Testis (tissue), 3 donors: ENCODE measurements around the gene TFCP2L1. TPM values are rescaled to one million over a fixed set of nuclear protein-coding genes. Genes with fewer than 3 reads are reported as not detected.
A peak's percentile ranks its signal among the peaks of the same experiment; 100 is the strongest.

Source experiments
- DNase-seq: peaks from one replicate; pipeline ENCODE4 v3.0.0-alpha.2; 2019
- H3K27ac ChIP-seq, 2 donors: fragments of 200-600 bp; sonication (generic); one replicate each; pipeline ENCODE4 v1.5.1; 2019
- H3K27me3 ChIP-seq: fragments of 200-600 bp; sonication (generic); one replicate; pipeline ENCODE4 v1.5.1; 2019
- H3K36me3 ChIP-seq: fragments of 200-600 bp; sonication (generic); one replicate; pipeline ENCODE4 v1.5.1; 2017; ENCODE audit warnings: low read depth; ENCODE audit errors: missing control alignments
- H3K4me1 ChIP-seq: fragments of 200-600 bp; sonication (generic); one replicate; pipeline ENCODE4 v1.5.1; 2019
- H3K4me3 ChIP-seq, 2 donors: fragments of 200-600 bp; sonication (generic); one replicate each; pipeline ENCODE4 v1.5.1; 2017 to 2019
- H3K9me3 ChIP-seq: fragments of 200-600 bp; sonication (generic); one replicate; pipeline ENCODE4 v1.5.1; 2017
- POLR2A ChIP-seq: fragments of 450-650 bp; IDR thresholded peaks from one replicate; pipeline ENCODE4 v1.6.1; 2017; ENCODE audit warnings: antibody characterized with exemption, mild to moderate bottlenecking, moderate library complexity
- WGBS, 2 donors: methylation state at CpG; one replicate each; pipeline ENCODE4 v1.1.5; 2018; 5-methylcytosine and 5-hydroxymethylcytosine counted together
- intact Hi-C: fragments of 100-400 bp; cut with DNase I; formaldehyde crosslinking; loops from one replicate; pipeline ENCODE4 v1.15.1; 2023; ENCODE audit warnings: low total_unique reads
- polyA plus RNA-seq: library from polyadenylated mRNA; stranded (reverse); fragments of 350-450 nt; fragmentation: Illumina TruSeq; extraction: RNeasy Lipid Tissue Mini Kit (QIAGEN cat#74804); gene quantifications from one replicate; pipeline ENCODE4 v1.2.3, GENCODE V29; 2014; ENCODE audit warnings: low read depth, low replicate concordance; ENCODE audit not compliant: insufficient read depth
- total RNA-seq, 2 donors: library from RNA; depleted of rRNA; stranded (reverse); fragments of >200 nt; gene quantifications; one replicate each; pipeline ENCODE4 v1.2.3, GENCODE V29; 2016
- TF ChIP-seq, protein P1 (sequence below), 3 experiments: fragments of 450-650 bp in 2 of 3; fragments of 200-600 bp in 1 of 3; sonication (generic) in 1 of 3; IDR thresholded peaks; one replicate each; pipeline ENCODE4 v1.5.1; 2016 to 2019; ENCODE audit warnings: antibody characterized with exemption in 3 of 3, mild to moderate bottlenecking in 2 of 3, moderate library complexity in 1 of 3

Gene TFCP2L1
- total and polyA plus RNA-seq, 3 donors from 2014 or later: 2.5 to 5.1 (median 3.1) TPM

DNA sequence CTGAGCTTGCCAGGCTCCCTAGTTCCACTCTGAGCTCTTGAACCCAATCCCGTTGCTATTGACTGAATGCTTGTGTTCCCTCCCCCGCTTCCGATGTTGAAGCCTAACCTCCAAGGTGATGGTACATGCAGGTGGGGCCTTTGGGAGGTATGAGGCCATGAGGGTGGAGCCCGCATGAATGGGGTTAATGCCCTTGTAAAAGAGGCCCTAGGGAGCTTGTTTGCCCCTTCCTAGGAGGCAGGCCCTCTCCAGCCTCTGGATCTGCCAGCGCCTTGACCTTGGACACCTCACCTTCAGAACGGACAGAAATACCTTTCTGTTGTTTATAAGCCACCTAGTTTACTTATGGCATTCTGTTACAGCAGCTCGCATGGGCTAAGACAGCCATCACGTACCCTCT, 71.6 kb downstream of the TFCP2L1 start:
- 46 to 81% methylated on average over 5 to 8 of the region's 8 CpGs for WGBS, 2 donors
- H3K4me3 ChIP-seq: no peak overlapping the region
- no peaks in the 10 kb centered on the region for H3K36me3 ChIP-seq
- H3K27ac ChIP-seq: no peak overlapping the region
- H3K27me3 ChIP-seq: no peaks in the 10 kb centered on the region
- intact Hi-C loops: no loop called here
- no peaks in the 10 kb centered on the region for H3K9me3 ChIP-seq
- DNase-seq: no peak
- no peak for TF ChIP-seq POLR2A
- TF ChIP-seq, protein P1, sequence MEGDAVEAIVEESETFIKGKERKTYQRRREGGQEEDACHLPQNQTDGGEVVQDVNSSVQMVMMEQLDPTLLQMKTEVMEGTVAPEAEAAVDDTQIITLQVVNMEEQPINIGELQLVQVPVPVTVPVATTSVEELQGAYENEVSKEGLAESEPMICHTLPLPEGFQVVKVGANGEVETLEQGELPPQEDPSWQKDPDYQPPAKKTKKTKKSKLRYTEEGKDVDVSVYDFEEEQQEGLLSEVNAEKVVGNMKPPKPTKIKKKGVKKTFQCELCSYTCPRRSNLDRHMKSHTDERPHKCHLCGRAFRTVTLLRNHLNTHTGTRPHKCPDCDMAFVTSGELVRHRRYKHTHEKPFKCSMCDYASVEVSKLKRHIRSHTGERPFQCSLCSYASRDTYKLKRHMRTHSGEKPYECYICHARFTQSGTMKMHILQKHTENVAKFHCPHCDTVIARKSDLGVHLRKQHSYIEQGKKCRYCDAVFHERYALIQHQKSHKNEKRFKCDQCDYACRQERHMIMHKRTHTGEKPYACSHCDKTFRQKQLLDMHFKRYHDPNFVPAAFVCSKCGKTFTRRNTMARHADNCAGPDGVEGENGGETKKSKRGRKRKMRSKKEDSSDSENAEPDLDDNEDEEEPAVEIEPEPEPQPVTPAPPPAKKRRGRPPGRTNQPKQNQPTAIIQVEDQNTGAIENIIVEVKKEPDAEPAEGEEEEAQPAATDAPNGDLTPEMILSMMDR (IDR thresholded peaks at IDR 0.05): no peak
- H3K4me1 ChIP-seq: no peaks in the 10 kb centered on the region

DNA sequence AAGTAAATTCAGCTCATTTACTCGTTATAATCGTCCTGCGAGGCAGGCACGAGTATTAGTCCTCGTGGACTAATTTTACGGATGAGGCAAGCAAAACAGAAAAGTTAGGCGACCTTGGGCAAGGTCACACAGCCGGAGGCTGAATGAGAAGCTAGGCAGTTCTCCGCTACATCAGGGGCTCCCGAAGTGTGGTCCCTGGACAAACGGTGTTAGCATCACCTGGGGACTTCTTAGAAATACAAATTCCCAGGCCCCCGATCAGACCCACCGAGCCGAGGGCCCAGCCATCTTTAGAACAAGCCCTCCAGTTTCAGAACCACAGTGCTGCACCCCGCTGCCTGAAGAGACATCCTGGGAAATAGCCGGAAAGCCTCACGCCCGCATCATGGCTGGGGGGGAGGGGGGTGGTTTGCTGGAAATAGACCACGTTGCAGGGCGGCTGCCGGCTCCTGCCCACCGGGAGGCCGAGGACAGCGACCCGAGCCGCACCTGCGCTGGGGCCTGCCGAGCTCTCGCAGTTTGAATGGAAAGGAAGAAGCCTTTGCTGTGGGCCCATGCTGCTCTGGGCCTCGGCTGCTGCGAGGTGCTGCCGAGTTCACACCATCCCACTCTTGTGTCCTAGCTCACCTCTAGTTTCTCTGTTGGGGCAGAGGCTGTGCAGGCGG, 72.2 kb downstream of the TFCP2L1 start:
- intact Hi-C loops: no loop called here
- H3K27ac ChIP-seq: no peak overlapping the region
- H3K36me3 ChIP-seq: no peaks in the 10 kb centered on the region
- H3K9me3 ChIP-seq: no peaks in the 10 kb centered on the region
- WGBS, 2 donors: 57 to 72% methylated on average over 14 to 33 of the region's 33 CpGs
- H3K27me3 ChIP-seq: no peaks in the 10 kb centered on the region
- H3K4me3 ChIP-seq: peak overlapping the region in 1 of 2 donors; percentile 7
- H3K4me1 ChIP-seq: no peaks in the 10 kb centered on the region
- no peak for TF ChIP-seq POLR2A
- TF ChIP-seq, protein P1 (IDR thresholded peaks at IDR 0.05): no peak
- DNase-seq: no peak

DNA sequence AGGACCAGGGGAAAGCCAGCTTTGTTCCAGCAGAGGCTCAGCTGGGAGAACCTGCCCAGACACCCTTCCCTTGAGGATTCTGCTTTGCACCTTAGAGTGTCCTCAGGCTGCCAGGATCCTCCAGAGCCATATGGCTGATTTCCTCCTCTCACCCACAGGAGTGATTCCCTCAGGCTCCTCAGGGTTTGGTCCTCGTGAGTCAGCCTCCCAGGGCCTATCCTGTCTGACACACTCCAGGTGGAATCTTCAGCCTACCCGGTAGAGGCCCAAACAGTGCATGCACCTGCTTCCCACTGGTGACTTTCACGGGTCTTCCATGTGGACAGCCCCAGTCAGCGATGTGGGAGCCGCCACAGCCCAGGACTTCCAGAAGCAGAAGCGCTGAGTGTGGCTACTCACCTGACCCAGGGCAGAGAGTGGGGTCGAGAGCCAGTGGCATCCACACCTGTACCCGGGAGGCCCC, 73.3 kb downstream of the TFCP2L1 start:
- H3K36me3 ChIP-seq: no peaks in the 10 kb centered on the region
- H3K27me3 ChIP-seq: no peaks in the 10 kb centered on the region
- WGBS, 2 donors: 94% methylated on average over 3 to 8 of the region's 8 CpGs
- no peak overlapping the region for H3K27ac ChIP-seq
- TF ChIP-seq POLR2A: no peak
- TF ChIP-seq, protein P1 (IDR thresholded peaks at IDR 0.05): no peak
- H3K9me3 ChIP-seq: no peaks in the 10 kb centered on the region
- intact Hi-C loops: no loop called here
- H3K4me3 ChIP-seq: no peak overlapping the region
- no peaks in the 10 kb centered on the region for H3K4me1 ChIP-seq
- DNase-seq: no peak

DNA sequence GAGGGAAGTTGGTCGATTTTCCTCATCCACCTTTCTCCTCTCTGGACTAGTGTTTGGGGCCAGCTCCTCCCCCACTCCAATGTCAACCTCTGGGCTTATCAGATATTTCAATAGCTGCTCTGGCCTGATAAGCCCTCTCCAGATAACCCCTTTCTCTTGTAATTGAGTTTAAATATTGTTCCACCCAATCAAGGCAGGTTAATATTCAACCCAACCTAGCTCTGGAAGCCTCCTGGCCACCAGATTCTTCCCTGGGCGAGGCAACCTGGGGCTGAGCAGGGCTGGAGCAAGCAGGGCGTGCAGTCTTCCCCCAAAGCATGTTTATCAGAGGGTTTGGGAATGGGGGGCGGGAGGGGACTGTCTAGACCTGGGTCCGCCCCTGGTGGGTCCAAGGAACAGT, 73.8 kb downstream of the TFCP2L1 start:
- Histone ChIP-seq H3K27me3 (no peaks in the 10 kb centered on the region), H3K4me3 (no peak overlapping the region), H3K4me1 (no peaks in the 10 kb centered on the region), H3K9me3 (no peaks in the 10 kb centered on the region), H3K27ac (no peak overlapping the region), H3K36me3 (no peaks in the 10 kb centered on the region)
- 70 to 89% methylated on average over 3 to 5 of the region's 5 CpGs for WGBS, 2 donors
- no peak for DNase-seq
- no peak for TF ChIP-seq POLR2A
- TF ChIP-seq, protein P1 (IDR thresholded peaks at IDR 0.05): no peak
- intact Hi-C loops: no loop called here

DNA sequence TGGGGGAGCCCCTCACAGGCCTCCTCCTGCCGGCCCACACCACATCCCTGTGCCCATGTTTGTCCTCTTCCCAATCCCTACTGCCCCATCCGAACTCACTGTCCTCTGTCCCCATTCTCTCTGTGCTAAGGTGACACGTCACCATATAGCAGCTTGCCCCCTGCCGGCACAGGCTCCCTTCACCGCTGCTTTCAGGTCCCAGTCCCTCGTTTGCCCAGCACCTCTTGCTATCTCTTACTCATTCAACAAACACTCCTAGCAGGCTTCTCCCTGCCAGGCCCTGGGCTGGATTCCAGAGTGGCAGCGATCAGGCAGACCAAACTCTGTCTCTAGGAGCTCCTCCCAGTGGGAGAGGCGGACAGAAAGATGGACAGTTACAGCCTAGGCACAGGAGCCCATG, 74.3 kb downstream of the TFCP2L1 start:
- DNase-seq: no peak
- TF ChIP-seq POLR2A: no peak
- TF ChIP-seq, protein P1 (IDR thresholded peaks at IDR 0.05): no peak
- H3K4me1 ChIP-seq: no peaks in the 10 kb centered on the region
- intact Hi-C loops: no loop called here
- no peak overlapping the region for H3K4me3 ChIP-seq
- WGBS, 2 donors: 71 to 83% methylated on average over 7 to 8 of the region's 8 CpGs
- no peaks in the 10 kb centered on the region for H3K9me3 ChIP-seq
- no peaks in the 10 kb centered on the region for H3K27me3 ChIP-seq
- H3K27ac ChIP-seq: no peak overlapping the region
- H3K36me3 ChIP-seq: no peaks in the 10 kb centered on the region
